ENCODE measurements around the gene UBE4B.
"Not testable (repeated sequence)": the region's sequence is repeated elsewhere in the genome, so short reads cannot be mapped to it uniquely, and the experiment has no call there.

UBE4B gene

GRCh38 chr1:10045480-10046355 lies 13.0 kb downstream of the UBE4B start:
- no peak for DNase-seq

- no peak for DNase-seq
Observed at GRCh38 chr1:10046356-10047085, 13.8 kb downstream of the UBE4B start.

GRCh38 chr1:10048601-10049000 lies 15.8 kb downstream of the UBE4B start:
- DNase-seq = no peak

- DNase-seq = no peak
Observed at GRCh38 chr1:10050611-10051010, 17.9 kb downstream of the UBE4B start.

GRCh38 chr1:10051656-10052055 lies 18.9 kb downstream of the UBE4B start:
- DNase-seq = no peak

- no peak for DNase-seq
Observed at GRCh38 chr1:10052347-10052746, 19.6 kb downstream of the UBE4B start.

GRCh38 chr1:10054465-10054864 lies 21.7 kb downstream of the UBE4B start:
- DNase-seq = no peak

- no peak for DNase-seq
Observed at GRCh38 chr1:10056599-10056987, 23.8 kb downstream of the UBE4B start.

GRCh38 chr1:10057343-10057742 lies 24.6 kb downstream of the UBE4B start:
- no peak for DNase-seq

GRCh38 chr1:10057796-10058195 lies 25.0 kb downstream of the UBE4B start:
- no peak for DNase-seq

- no peak for DNase-seq
Observed at GRCh38 chr1:10059342-10059718, 26.6 kb downstream of the UBE4B start.

GRCh38 chr1:10060311-10061100 lies 27.7 kb downstream of the UBE4B start:
- DNase-seq = no peak

- DNase-seq = no peak
Observed at GRCh38 chr1:10061276-10061675, 28.5 kb downstream of the UBE4B start.

GRCh38 chr1:10063878-10064277 lies 31.1 kb downstream of the UBE4B start:
- no peak for DNase-seq

- DNase-seq = no peak
Observed at GRCh38 chr1:10064416-10065343, 31.9 kb downstream of the UBE4B start.

- no peak for DNase-seq
Observed at GRCh38 chr1:10065344-10065685, 32.6 kb downstream of the UBE4B start.

- no peak for DNase-seq
Observed at GRCh38 chr1:10065760-10066159, 33.0 kb downstream of the UBE4B start.

- no peak for DNase-seq
Observed at GRCh38 chr1:10068605-10069294, 36.0 kb downstream of the UBE4B start.

GRCh38 chr1:10070206-10070605 lies 37.4 kb downstream of the UBE4B start:
- DNase-seq = no peak

- DNase-seq = no peak
Observed at GRCh38 chr1:10071640-10072039, 38.9 kb downstream of the UBE4B start.

GRCh38 chr1:10073371-10073770 lies 40.6 kb downstream of the UBE4B start:
- not testable (repeated sequence) for DNase-seq

Measured in NCI-H1417 treated with DMSO at 0.1 percent for 48 hours (cell line).